Nephron (organoid): ENCODE measurements around the gene CDKAL1.

ENCODE experiments used
- H3K27ac Mint-ChIP-seq, 3 experiments: 2 replicates each; pipeline ENCODE4 v1.8.0; 2020; ENCODE audit warnings: mixed read lengths in 3 of 3, mild to moderate bottlenecking in 2 of 3, moderate library complexity in 1 of 3
- H3K27me3 Mint-ChIP-seq: 2 replicates; pipeline ENCODE4 v1.8.0; 2021; ENCODE audit warnings: low read depth, mild to moderate bottlenecking, moderate library complexity, mixed read lengths
- H3K36me3 Mint-ChIP-seq: 2 replicates; pipeline ENCODE4 v1.8.0; 2020; ENCODE audit warnings: low read depth, mixed read lengths
- H3K4me1 Mint-ChIP-seq: 2 replicates; pipeline ENCODE4 v1.8.0; 2020; ENCODE audit warnings: mixed read lengths
- H3K4me3 Mint-ChIP-seq, 3 experiments: 2 replicates each; pipeline ENCODE4 v1.8.0; 2020; ENCODE audit warnings: mild to moderate bottlenecking in 3 of 3, mixed read lengths in 3 of 3, moderate library complexity in 2 of 3
- H3K9me3 Mint-ChIP-seq: 2 replicates; pipeline ENCODE4 v1.8.0; 2020; ENCODE audit warnings: mixed read lengths
- CTCF ChIP-seq, 3 experiments: fragments of 200-600 bp; sonication (generic); IDR thresholded peaks; one replicate each; pipeline ENCODE4 v1.5.0; 2021; ENCODE audit warnings: antibody characterized with exemption in 3 of 3; ENCODE audit not compliant: unreplicated experiment in 3 of 3

The CDKAL1 gene

DNA sequence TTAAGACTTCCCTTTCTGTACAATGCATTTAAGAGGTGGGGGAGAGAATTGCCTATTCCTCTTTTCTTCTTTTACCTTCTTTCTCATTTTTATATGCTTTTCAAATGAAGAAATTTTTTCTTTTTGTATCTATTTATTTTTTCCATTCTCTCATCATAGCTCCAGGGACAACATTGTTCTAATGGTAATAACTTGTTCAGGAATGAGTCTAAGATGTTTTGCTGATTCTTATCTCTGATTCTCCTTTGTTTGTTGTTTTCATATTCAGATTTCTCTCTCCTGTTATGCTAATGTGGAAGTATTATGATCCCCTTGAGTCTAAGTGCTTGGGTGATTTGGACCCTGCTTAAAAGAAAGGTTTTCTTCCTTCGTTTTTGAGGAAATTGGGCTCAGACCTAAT lies 451.6 kb downstream of the CDKAL1 start:
- peaks cover 3% of the 10 kb centered on the region for H3K4me1 Mint-ChIP-seq

GRCh38 chr6:20991910-20992309 lies 457.7 kb downstream of the CDKAL1 start:
- Mint-ChIP-seq H3K27ac (no peak overlapping the region), H3K27me3 (no peaks in the 10 kb centered on the region), H3K4me1 (peaks cover 8% of the 10 kb centered on the region), H3K9me3 (peaks cover 15% of the 10 kb centered on the region), H3K36me3 (peaks cover 27% of the 10 kb centered on the region), H3K4me3 (no peak overlapping the region)
- no peak for TF ChIP-seq CTCF (IDR thresholded peaks at IDR 0.05; ENCODE audit: unreplicated experiment in 3 of 3)

More for the DNA sequence above, 451.6 kb downstream of the CDKAL1 start:
- peaks cover 9% of the 10 kb centered on the region for H3K9me3 Mint-ChIP-seq
- no peak overlapping the region for H3K27ac Mint-ChIP-seq
- no peaks in the 10 kb centered on the region for H3K27me3 Mint-ChIP-seq
- peaks cover 17% of the 10 kb centered on the region for H3K36me3 Mint-ChIP-seq
- H3K4me3 Mint-ChIP-seq, result no peak overlapping the region
- no peak for TF ChIP-seq CTCF (IDR thresholded peaks at IDR 0.05; ENCODE audit: unreplicated experiment in 3 of 3)

DNA sequence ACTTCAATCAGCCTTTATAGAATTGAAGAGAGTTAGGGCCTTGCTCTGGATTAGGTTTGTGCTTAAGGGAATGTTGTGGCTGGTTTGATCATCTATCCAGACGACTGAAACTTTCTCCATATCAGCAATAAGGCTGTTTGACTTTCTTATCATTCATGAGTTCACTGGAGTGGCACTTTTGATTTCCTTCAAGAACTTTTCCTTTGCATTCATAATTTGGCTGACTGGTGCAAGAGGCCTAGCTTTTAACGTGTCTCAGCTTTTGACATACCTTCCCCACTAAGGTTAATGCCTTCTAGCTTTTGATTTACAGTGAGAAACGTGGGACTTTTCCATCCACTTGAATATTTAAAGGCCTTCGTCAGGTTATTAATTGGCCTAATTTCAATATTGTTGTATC lies 461.8 kb downstream of the CDKAL1 start:
- peak overlapping the region in 1 of 3 experiments; percentile 13 for H3K27ac Mint-ChIP-seq
- peaks cover 23% of the 10 kb centered on the region for H3K36me3 Mint-ChIP-seq
- no peaks in the 10 kb centered on the region for H3K27me3 Mint-ChIP-seq
- no peak for TF ChIP-seq CTCF (IDR thresholded peaks at IDR 0.05; ENCODE audit: unreplicated experiment in 3 of 3)
- H3K9me3 Mint-ChIP-seq, result peaks cover 15% of the 10 kb centered on the region
- H3K4me3 Mint-ChIP-seq, result no peak overlapping the region
- peaks cover 11% of the 10 kb centered on the region for H3K4me1 Mint-ChIP-seq

- Mint-ChIP-seq H3K9me3 (peaks cover 15% of the 10 kb centered on the region), H3K4me1 (peaks cover 11% of the 10 kb centered on the region), H3K36me3 (peaks cover 35% of the 10 kb centered on the region), H3K4me3 (no peak overlapping the region), H3K27ac (peak overlapping the region; percentile 13 to 73 (median 57)), H3K27me3 (no peaks in the 10 kb centered on the region)
- no peak for TF ChIP-seq CTCF (IDR thresholded peaks at IDR 0.05; ENCODE audit: unreplicated experiment in 3 of 3)
These were observed 463.0 kb downstream of the CDKAL1 start for GRCh38 chr6:20997143-20997769.

- Mint-ChIP-seq H3K27ac (peak overlapping the region in 1 of 3 experiments; percentile 52), H3K36me3 (peaks cover 35% of the 10 kb centered on the region)
These were observed 463.5 kb downstream of the CDKAL1 start for GRCh38 chr6:20997770-20998147.

More at GRCh38 chr6:20997770-20998147, 463.5 kb downstream of the CDKAL1 start:
- Mint-ChIP-seq H3K4me1 (peaks cover 11% of the 10 kb centered on the region), H3K9me3 (peaks cover 15% of the 10 kb centered on the region), H3K4me3 (no peak overlapping the region), H3K27me3 (no peaks in the 10 kb centered on the region)
- no peak for TF ChIP-seq CTCF (IDR thresholded peaks at IDR 0.05; ENCODE audit: unreplicated experiment in 3 of 3)
